Sciatic nerve (tissue), 2 donors: ENCODE data around the gene STX8. TPM values are rescaled to one million over a fixed set of nuclear protein-coding genes. Genes with fewer than 3 reads are reported as not detected.

Source experiments
- ATAC-seq: fragments of 200-7000 bp; cut with Tn5 transposase; one replicate; pipeline ENCODE4 v1.9.1; 2020; ENCODE audit warnings: mild to moderate bottlenecking, moderate library complexity
- DNase-seq: peaks from one replicate; pipeline ENCODE4 v3.0.0-alpha.2; 2020; ENCODE audit warnings: low spot score
- intact Hi-C: fragments of 100-400 bp; cut with DNase I; formaldehyde crosslinking; loops from one replicate; pipeline ENCODE4 v1.14.2; 2022
- total RNA-seq: library from RNA; stranded (reverse); fragmentation: NEBNext Ultra II Directional; extraction: Animal tissue kit (Norgen Biotek cat#: 25700); gene quantifications from one replicate; pipeline ENCODE4 v1.2.1, GENCODE V29; 2021
- donor health status: DM: no; HTN: no; CAD: no.
- donor health status: DM: no; HTN: no; CAD: no.

The STX8 gene
- total RNA-seq, 1 donor from 2014 or later = 67.0 TPM

- intact Hi-C loops = no loop called here
- no peak for DNase-seq
- ATAC-seq = no peak
Measured at GRCh38 chr17:9331279-9332131, 244.1 kb downstream of the STX8 start.

- no peak for DNase-seq
- ATAC-seq = no peak
- intact Hi-C loops = no loop called here
Measured at GRCh38 chr17:9330611-9331271, 244.9 kb downstream of the STX8 start.

- intact Hi-C loops = no loop called here
- DNase-seq (no peak), ATAC-seq (no peak)
Measured at GRCh38 chr17:9330141-9330540, 245.5 kb downstream of the STX8 start.

- DNase-seq (no peak), ATAC-seq (no peak)
- intact Hi-C loops = no loop called here
Measured at GRCh38 chr17:9329251-9329921, 246.2 kb downstream of the STX8 start.

- ATAC-seq (no peak), DNase-seq (no peak)
- intact Hi-C loops = no loop called here
Measured at GRCh38 chr17:9324864-9325263, 250.8 kb downstream of the STX8 start.

GRCh38 chr17:9322326-9322725, 253.3 kb downstream of the STX8 start:
- intact Hi-C loops = no loop called here
- ATAC-seq (no peak), DNase-seq (no peak)

GRCh38 chr17:9321890-9322289, 253.7 kb downstream of the STX8 start:
- ATAC-seq = no peak
- intact Hi-C loops = no loop called here

GRCh38 chr17:9315360-9315759, 260.3 kb downstream of the STX8 start:
- ATAC-seq = no peak
- intact Hi-C loops = no loop called here

More at GRCh38 chr17:9321890-9322289, 253.7 kb downstream of the STX8 start:
- DNase-seq = no peak

GRCh38 chr17:9313346-9313745, 262.3 kb downstream of the STX8 start:
- ATAC-seq (no peak), DNase-seq (no peak)
- intact Hi-C loops = no loop called here

More at GRCh38 chr17:9315360-9315759, 260.3 kb downstream of the STX8 start:
- no peak for DNase-seq

GRCh38 chr17:9309216-9309615, 266.4 kb downstream of the STX8 start:
- ATAC-seq (no peak), DNase-seq (no peak)
- intact Hi-C loops = no loop called here

GRCh38 chr17:9308069-9308468, 267.6 kb downstream of the STX8 start:
- intact Hi-C loops = no loop called here
- no peak for DNase-seq
- no peak for ATAC-seq

GRCh38 chr17:9307313-9307998, 268.2 kb downstream of the STX8 start:
- ATAC-seq (no peak), DNase-seq (no peak)

GRCh38 chr17:9306086-9306485, 269.5 kb downstream of the STX8 start:
- no peak for ATAC-seq
- DNase-seq = no peak
- intact Hi-C loops = no loop called here

More at GRCh38 chr17:9307313-9307998, 268.2 kb downstream of the STX8 start:
- intact Hi-C loops = no loop called here

- no peak for ATAC-seq
- intact Hi-C loops = no loop called here
- no peak for DNase-seq
Measured at GRCh38 chr17:9299695-9300094, 275.9 kb downstream of the STX8 start.

- intact Hi-C loops = no loop called here
- ATAC-seq (no peak), DNase-seq (no peak)
Measured at GRCh38 chr17:9298776-9299295, 276.8 kb downstream of the STX8 start.

- ATAC-seq = no peak
- no peak for DNase-seq
- intact Hi-C loops = no loop called here
Measured at GRCh38 chr17:9298135-9298534, 277.5 kb downstream of the STX8 start.

- no peak for DNase-seq
- ATAC-seq = no peak
- intact Hi-C loops = no loop called here
Measured at GRCh38 chr17:9294661-9295210, 280.9 kb downstream of the STX8 start.

GRCh38 chr17:9292561-9292941, 283.1 kb downstream of the STX8 start:
- ATAC-seq = peak; percentile 70

More at GRCh38 chr17:9292561-9292941, 283.1 kb downstream of the STX8 start:
- no peak for DNase-seq
- intact Hi-C loops = no loop called here
